GM23248 (cell line): Measurements from ENCODE around the gene SEPHS2. TPM values are rescaled to one million over a fixed set of nuclear protein-coding genes. Genes with fewer than 3 reads are reported as not detected.
"Not testable (repeated sequence)": the region's sequence is repeated elsewhere in the genome, so short reads cannot be mapped to it uniquely, and the experiment has no call there.

Experiments used
- DNase-seq: peaks from one replicate; pipeline ENCODE4 v3.0.0-alpha.2; 2015
- H2AFZ ChIP-seq: fragments of 200-600 bp; sonication (generic); 2 replicates; pipeline ENCODE4 v1.6.1; 2016; ENCODE audit warnings: antibody characterized with exemption
- H3F3A ChIP-seq: fragments of 200-600 bp; sonication (generic); 2 replicates; pipeline ENCODE4 v1.6.1; 2016; ENCODE audit warnings: mild to moderate bottlenecking, antibody characterized with exemption, mixed run types; ENCODE audit not compliant: insufficient read depth
- H3K27ac ChIP-seq: fragments of 200-600 bp; sonication (generic); 2 replicates; pipeline ENCODE4 v1.5.1; 2016; ENCODE audit warnings: mild to moderate bottlenecking
- H3K27me3 ChIP-seq: fragments of 200-600 bp; sonication (generic); replicated peaks from 2 replicates; pipeline ENCODE4 v1.6.1; 2016; ENCODE audit warnings: mild to moderate bottlenecking; ENCODE audit not compliant: insufficient read depth
- H3K36me3 ChIP-seq: fragments of 200-600 bp; sonication (generic); 2 replicates; pipeline ENCODE4 v1.6.1; 2016; ENCODE audit warnings: low read depth, mild to moderate bottlenecking
- H3K4me1 ChIP-seq: fragments of 200-600 bp; sonication (generic); 2 replicates; pipeline ENCODE4 v1.6.1; 2016; ENCODE audit warnings: mild to moderate bottlenecking; ENCODE audit not compliant: insufficient read depth
- H3K4me2 ChIP-seq: fragments of 200-600 bp; sonication (generic); one replicate; pipeline ENCODE4 v1.6.1; 2016; ENCODE audit warnings: mild to moderate bottlenecking; ENCODE audit not compliant: unreplicated experiment
- H3K4me3 ChIP-seq: fragments of 200-600 bp; sonication (generic); 2 replicates; pipeline ENCODE4 v1.5.1; 2016; ENCODE audit warnings: mild to moderate bottlenecking
- H3K79me2 ChIP-seq: fragments of 200-600 bp; sonication (generic); 2 replicates; pipeline ENCODE4 v1.6.1; 2016; ENCODE audit warnings: mild to moderate bottlenecking; ENCODE audit not compliant: insufficient read depth
- H3K9ac ChIP-seq: fragments of 200-600 bp; sonication (generic); 2 replicates; pipeline ENCODE4 v1.6.1; 2016; ENCODE audit warnings: mild to moderate bottlenecking
- H3K9me2 ChIP-seq: fragments of 200-600 bp; sonication (generic); 2 replicates; pipeline ENCODE4 v1.6.1; 2016; ENCODE audit warnings: mixed run types, mild to moderate bottlenecking, moderate library complexity; ENCODE audit not compliant: insufficient read depth
- H3K9me3 ChIP-seq: fragments of 200-600 bp; sonication (generic); one replicate; pipeline ENCODE4 v1.6.1; 2017; ENCODE audit warnings: low read depth
- H4K20me1 ChIP-seq: fragments of 200-600 bp; sonication (generic); 2 replicates; pipeline ENCODE4 v1.6.0; 2016; ENCODE audit not compliant: insufficient read depth
- EZH2 ChIP-seq: fragments of 200-600 bp; sonication (generic); IDR thresholded peaks from 2 replicates; pipeline ENCODE4 v1.6.1; 2018; ENCODE audit warnings: antibody characterized with exemption, mild to moderate bottlenecking; ENCODE audit not compliant: insufficient read depth, poor library complexity, severe bottlenecking
- EZH2phosphoT487 ChIP-seq: fragments of 200-600 bp; sonication (generic); IDR thresholded peaks from 2 replicates; pipeline ENCODE4 v1.6.1; 2018; ENCODE audit warnings: antibody characterized with exemption, moderate library complexity, mild to moderate bottlenecking, low read depth; ENCODE audit not compliant: insufficient read depth
- WGBS, 2 experiments: methylation state at CpG; one replicate each; pipeline ENCODE4 v1.1.6; 2015 to 2017; ENCODE audit warnings: low lambda C conversion rate in 2 of 2, low coverage in 1 of 2; ENCODE audit errors: missing lambda C conversion rate in 2 of 2; 5-methylcytosine and 5-hydroxymethylcytosine counted together
- in situ Hi-C: fragments of 300-500 bp; cut with MboI; formaldehyde crosslinking; loops from 2 replicates; pipeline ENCODE4 v1.15.0; 2020
- polyA plus RNA-seq: library from polyadenylated mRNA; unstranded; fragments of >200 nt; fragmentation: Nextera tagmentation; extraction: Ambion mirVana; gene quantifications from 2 replicates; pipeline ENCODE4 v1.2.1, GENCODE V29; 2016
- total RNA-seq: library from RNA; depleted of rRNA; stranded (reverse); fragments of >200 nt; shearing (Covaris generic); gene quantifications from 2 replicates; pipeline ENCODE4 v1.2.3, GENCODE V29; 2014

SEPHS2 gene
- total and polyA plus RNA-seq, 2 experiments from 2014 or later, result 6.2 to 26.9 TPM

GRCh38 chr16:30456302-30456701, 10.6 kb upstream of the SEPHS2 start:
- in situ Hi-C loops, result no loop called here
- no peak overlapping the region for H3K4me3 ChIP-seq
- no peaks in the 10 kb centered on the region for H3K9me2 ChIP-seq
- no peak overlapping the region for H3K9ac ChIP-seq
- H3K27me3 ChIP-seq, result no peaks in the 10 kb centered on the region
- no peaks in the 10 kb centered on the region for H3K4me1 ChIP-seq
- 47 to 53% methylated on average over 1 of the region's 1 CpG for WGBS, 2 experiments
- H2AFZ ChIP-seq, result no peak overlapping the region
- H3K79me2 ChIP-seq, result no peaks in the 10 kb centered on the region
- no peak for TF ChIP-seq EZH2phosphoT487
- no peak for TF ChIP-seq EZH2
- no peak overlapping the region for H3K27ac ChIP-seq
- no peaks in the 10 kb centered on the region for H3K36me3 ChIP-seq
- H3K4me2 ChIP-seq, result no peak overlapping the region
- DNase-seq, result no peak
- H3K9me3 ChIP-seq, result no peaks in the 10 kb centered on the region
- no peaks in the 10 kb centered on the region for H3F3A ChIP-seq
- H4K20me1 ChIP-seq, result no peaks in the 10 kb centered on the region

DNA sequence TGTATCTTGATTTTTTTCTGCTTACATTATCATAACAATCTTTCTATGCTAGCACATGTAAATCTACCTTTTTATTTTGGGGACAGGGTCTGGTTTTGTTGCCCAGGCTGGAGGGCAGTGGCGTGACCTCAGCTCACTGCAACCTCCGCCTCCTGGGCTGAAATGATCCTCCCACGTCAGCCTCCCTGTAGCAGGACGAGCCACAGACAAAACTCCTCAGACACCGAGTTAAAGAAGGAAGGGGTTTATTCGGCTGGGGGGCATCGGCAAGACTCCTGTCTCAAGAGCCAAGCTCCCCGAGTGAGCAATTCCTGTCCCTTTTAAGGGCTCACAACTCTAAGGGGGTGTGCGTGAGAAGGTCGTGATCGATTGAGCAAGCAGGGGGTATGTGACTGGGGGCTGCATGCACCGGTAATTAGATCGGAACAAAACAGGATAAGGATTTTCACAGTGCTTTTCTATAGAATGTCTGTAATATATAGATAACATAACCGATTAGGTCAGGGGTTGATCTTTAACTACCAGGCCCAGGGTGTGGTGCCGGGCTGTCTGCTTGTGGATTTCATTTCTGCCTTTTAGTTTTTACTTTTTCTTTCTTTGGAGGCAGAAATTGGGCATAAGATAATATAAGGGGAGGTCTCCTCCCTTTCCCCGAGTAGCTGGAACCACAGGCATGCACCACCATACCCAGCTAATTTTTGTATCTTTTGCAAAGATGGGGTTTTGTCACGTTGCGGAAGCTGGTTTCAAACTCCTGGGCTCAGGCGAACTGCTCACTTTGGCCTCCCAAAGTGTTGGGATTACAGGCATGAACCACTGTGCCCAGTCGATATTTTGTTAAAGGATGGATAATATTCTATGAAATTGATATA, 7.3 kb upstream of the SEPHS2 start:
- H4K20me1 ChIP-seq, H3K9me3 ChIP-seq, H3K9ac ChIP-seq, H3K9me2 ChIP-seq, H3K27ac ChIP-seq, DNase-seq, H3K36me3 ChIP-seq, H3K27me3 ChIP-seq, H3K79me2 ChIP-seq, in situ Hi-C loops, H3K4me3 ChIP-seq, H2AFZ ChIP-seq, H3K4me1 ChIP-seq, H3K4me2 ChIP-seq, H3F3A ChIP-seq: not testable (repeated sequence)
- 62 to 63% methylated on average over 20 of the region's 20 CpGs for WGBS, 2 experiments

GRCh38 chr16:30449116-30449435, 3.4 kb upstream of the SEPHS2 start:
- no peak overlapping the region for H3K4me3 ChIP-seq
- no peaks in the 10 kb centered on the region for H3K27me3 ChIP-seq
- H3K9ac ChIP-seq, result no peak overlapping the region
- no peaks in the 10 kb centered on the region for H3K9me2 ChIP-seq
- WGBS, 2 experiments, result 63 to 77% methylated on average over 3 of the region's 3 CpGs
- H3K4me1 ChIP-seq, result peaks cover 10% of the 10 kb centered on the region; the same call in 1 of the 2 replicates
- peaks cover 5% of the 10 kb centered on the region; the same call in 1 of the 2 replicates for H3F3A ChIP-seq
- no peaks in the 10 kb centered on the region for H3K9me3 ChIP-seq
- no peak overlapping the region for H3K4me2 ChIP-seq
- no peaks in the 10 kb centered on the region for H4K20me1 ChIP-seq
- H3K36me3 ChIP-seq, result peaks cover 4% of the 10 kb centered on the region; the same call in 1 of the 2 replicates
- peaks cover 12% of the 10 kb centered on the region for H3K79me2 ChIP-seq
- H3K27ac ChIP-seq, result no peak overlapping the region
- no peak overlapping the region for H2AFZ ChIP-seq
- TF ChIP-seq EZH2, result no peak
- no peak for TF ChIP-seq EZH2phosphoT487
- no peak for DNase-seq
- in situ Hi-C loops, result loop anchor here (10.0 kb wide), 1 partner anchor 176 kb away; no protein-coding TSS in a partner anchor

DNA sequence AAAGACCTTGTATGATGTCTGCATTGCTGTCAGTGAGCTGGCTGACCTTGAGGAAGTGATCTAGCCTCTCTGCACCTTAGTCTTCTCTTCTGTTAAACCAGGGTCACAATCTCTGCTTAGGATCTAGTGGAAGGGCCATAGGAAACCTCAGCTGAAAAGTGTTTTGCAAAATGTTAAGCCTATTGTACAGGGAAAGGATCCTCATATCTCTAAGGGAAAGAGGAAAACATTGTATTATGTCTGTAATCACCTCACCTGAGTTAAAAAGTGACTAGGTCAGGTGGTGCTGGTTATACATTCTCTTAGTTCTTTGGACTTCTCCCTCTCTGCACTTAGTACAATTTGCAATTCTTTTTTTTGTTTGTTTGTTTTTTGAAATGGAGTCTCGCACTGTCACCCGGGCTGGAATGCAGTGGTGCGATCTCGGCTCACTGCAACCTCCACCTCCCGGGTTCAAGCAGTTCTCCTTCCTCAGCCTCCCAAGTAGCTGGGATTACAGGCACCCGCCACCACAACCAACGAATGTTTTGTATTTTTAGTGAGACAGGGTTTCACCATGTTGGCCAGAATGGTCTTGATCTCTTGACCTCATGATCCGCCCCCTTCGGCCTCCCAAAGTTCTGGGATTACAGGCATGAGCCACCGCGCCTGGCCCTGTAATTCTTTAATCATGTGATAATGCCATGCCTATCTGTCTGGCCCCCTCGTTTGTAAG, 2.0 kb upstream of the SEPHS2 start:
- H3K27ac ChIP-seq, result no peak overlapping the region
- H3F3A ChIP-seq, result peaks cover 15% of the 10 kb centered on the region; the same call in 1 of the 2 replicates
- no peak for DNase-seq
- H3K4me1 ChIP-seq, result peaks cover 17% of the 10 kb centered on the region; the same call in 1 of the 2 replicates
- WGBS, 2 experiments, result 82 to 86% methylated on average over 12 of the region's 12 CpGs
- TF ChIP-seq EZH2phosphoT487 (no peak), EZH2 (no peak)
- no peak overlapping the region for H3K4me2 ChIP-seq
- H3K4me3 ChIP-seq, result no peak overlapping the region
- H3K36me3 ChIP-seq, result peaks cover 11% of the 10 kb centered on the region; the same call in 1 of the 2 replicates
- H3K9me3 ChIP-seq, result no peaks in the 10 kb centered on the region
- no peak overlapping the region for H2AFZ ChIP-seq
- no peak overlapping the region for H3K9ac ChIP-seq
- H3K9me2 ChIP-seq, result no peaks in the 10 kb centered on the region
- H3K27me3 ChIP-seq, result no peaks in the 10 kb centered on the region
- no peaks in the 10 kb centered on the region for H4K20me1 ChIP-seq
- in situ Hi-C loops, result loop anchor here (10.0 kb wide), 1 partner anchor 177 kb away; no protein-coding TSS in a partner anchor
- H3K79me2 ChIP-seq, result peaks cover 17% of the 10 kb centered on the region
